Measurements from ENCODE around the gene POLR3K. TPM values are rescaled to one million over a fixed set of nuclear protein-coding genes. Genes with fewer than 3 reads are reported as not detected.

The POLR3K gene
- total RNA-seq, 1 experiment from 2014 or later, result 22.7 TPM

- TF ChIP-seq ATF3 (IDR thresholded peaks at IDR 0.05), result no peak
- no peak for TF ChIP-seq FOSL1 (IDR thresholded peaks at IDR 0.05; ENCODE audit: low read depth)
- no peak for TF ChIP-seq SIN3A (IDR thresholded peaks at IDR 0.05; ENCODE audit: low read depth)
- TF ChIP-seq POLR2AphosphoS5 (IDR thresholded peaks at IDR 0.05; ENCODE audit: low read depth, low read length), result no peak
- TF ChIP-seq MAX (IDR thresholded peaks at IDR 0.05), result no peak
- no peak for TF ChIP-seq ELF1 (IDR thresholded peaks at IDR 0.05; ENCODE audit: borderline replicate concordance, low read depth)
Measured at GRCh38 chr16:9903-10665, 43.3 kb downstream of the POLR3K start (continued).

Small RNA genes within 50 kb of the gene (microRNA-seq; reads per million reads assigned to microRNA genes)
- not detected for gene MIR6859-4 (ENCODE audit: borderline number of aligned reads)

Other genes with a start within 250 kb of the POLR3K start
- gene SNRNP25, start 220 bp upstream of the POLR3K start, total RNA-seq (2021; ENCODE audit: unreplicated experiment), result 24.5 TPM
- 19.8 TPM for gene RHBDF1, start 19.0 kb upstream of the POLR3K start, total RNA-seq (2021; ENCODE audit: unreplicated experiment)
- 32.6 TPM for gene MPG, start 24.6 kb upstream of the POLR3K start, total RNA-seq (2021; ENCODE audit: unreplicated experiment)
- 32.0 TPM for gene NPRL3, start 85.1 kb upstream of the POLR3K start, total RNA-seq (2021; ENCODE audit: unreplicated experiment)
- gene HBZ, start 99.0 kb upstream of the POLR3K start, total RNA-seq (2021; ENCODE audit: unreplicated experiment), result not detected
- gene HBM, start 112.4 kb upstream of the POLR3K start, total RNA-seq (2021; ENCODE audit: unreplicated experiment), result not detected
- gene HBA2, start 119.3 kb upstream of the POLR3K start, total RNA-seq (2021; ENCODE audit: unreplicated experiment), result 3.0 TPM
- 4.9 TPM for gene HBA1, start 123.1 kb upstream of the POLR3K start, total RNA-seq (2021; ENCODE audit: unreplicated experiment)
- not detected for gene HBQ1, start 126.9 kb upstream of the POLR3K start, total RNA-seq (2021; ENCODE audit: unreplicated experiment)
- 50.5 TPM for gene LUC7L, start 175.8 kb upstream of the POLR3K start, total RNA-seq (2021; ENCODE audit: unreplicated experiment)
- 36.4 TPM for gene FAM234A, start 181.2 kb upstream of the POLR3K start, total RNA-seq (2021; ENCODE audit: unreplicated experiment)
- gene RGS11, start 222.3 kb upstream of the POLR3K start, total RNA-seq (2021; ENCODE audit: unreplicated experiment), result not detected
- gene ARHGDIG, start 227.0 kb upstream of the POLR3K start, total RNA-seq (2021; ENCODE audit: unreplicated experiment), result not detected
- gene PDIA2, start 229.6 kb upstream of the POLR3K start, total RNA-seq (2021; ENCODE audit: unreplicated experiment), result 0.93 TPM